ENCODE measurements around the gene SNX25. TPM values are rescaled to one million over a fixed set of nuclear protein-coding genes. Genes with fewer than 3 reads are reported as not detected.
A peak's percentile ranks its signal among the peaks of the same experiment; 100 is the strongest.

The SNX25 gene
- total and polyA plus RNA-seq, 10 of the 15 experiments (the other 5 are each of a cell fraction or from before 2014, with no cell fraction given) = 11.2 to 117 (median 62.8) TPM

- TF ChIP-seq ZBTB33 (IDR thresholded peaks at IDR 0.05) = 0 out of 2 replicates have a peak, but pooled peaks have one; percentile 12
- TF ChIP-seq, protein P1, sequence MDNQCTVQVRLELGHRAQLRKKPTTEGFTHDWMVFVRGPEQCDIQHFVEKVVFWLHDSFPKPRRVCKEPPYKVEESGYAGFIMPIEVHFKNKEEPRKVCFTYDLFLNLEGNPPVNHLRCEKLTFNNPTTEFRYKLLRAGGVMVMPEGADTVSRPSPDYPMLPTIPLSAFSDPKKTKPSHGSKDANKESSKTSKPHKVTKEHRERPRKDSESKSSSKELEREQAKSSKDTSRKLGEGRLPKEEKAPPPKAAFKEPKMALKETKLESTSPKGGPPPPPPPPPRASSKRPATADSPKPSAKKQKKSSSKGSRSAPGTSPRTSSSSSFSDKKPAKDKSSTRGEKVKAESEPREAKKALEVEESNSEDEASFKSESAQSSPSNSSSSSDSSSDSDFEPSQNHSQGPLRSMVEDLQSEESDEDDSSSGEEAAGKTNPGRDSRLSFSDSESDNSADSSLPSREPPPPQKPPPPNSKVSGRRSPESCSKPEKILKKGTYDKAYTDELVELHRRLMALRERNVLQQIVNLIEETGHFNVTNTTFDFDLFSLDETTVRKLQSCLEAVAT (IDR thresholded peaks at IDR 0.05) = peak; percentile 68; the same call in 1 of the 2 replicates
- peak; percentile 49; the same call in 1 of the 2 replicates for TF ChIP-seq RAD51 (IDR thresholded peaks at IDR 0.05)
- TF ChIP-seq SRF (IDR thresholded peaks at IDR 0.05; ENCODE audit: low read depth in 2 of 2, low read length in 2 of 2) = no peak
Observed at GRCh38 chr4:185211035-185211434, 1.6 kb downstream of the SNX25 start (continued).

DNA sequence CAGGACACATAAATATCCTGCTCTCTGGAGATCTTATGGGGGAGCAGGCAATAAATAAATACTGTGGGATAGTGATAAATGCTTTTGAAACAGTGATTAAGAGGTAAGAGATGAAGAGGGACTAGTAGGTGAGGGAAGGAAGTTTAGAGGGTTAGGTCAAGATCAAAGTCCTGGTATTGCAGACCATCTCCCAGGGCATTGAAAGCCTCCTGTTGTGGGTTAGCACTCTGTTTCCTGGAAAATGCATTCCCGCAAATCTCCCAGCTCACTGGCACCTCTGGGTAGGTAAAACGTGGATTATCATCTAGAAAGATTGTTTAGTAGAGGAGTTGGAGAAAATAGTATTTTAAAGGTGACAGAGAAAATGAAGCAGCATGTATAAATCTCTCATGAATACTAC is 2.2 kb downstream of the SNX25 start:
- SMC1A ChIA-PET (ENCODE audit: uncharacterized antibody, unreplicated experiment) = interaction anchor here (0.7 to 7.2 kb wide), 7 partner anchors 10 to 654 kb away, joined by 3 to 119 read pairs (median 7); partner anchors contain the start of gene LRP2BP
- BruUV-seq (replicated peaks) = TSS peak; percentile 49
- Histone ChIP-seq H3K9me3 (replicated peaks; ENCODE audit: control insufficient read depth, insufficient read depth, low read length) (no peaks in the 10 kb centered on the region), H3K4me2 (ENCODE audit: control insufficient read depth, insufficient read depth) (peak overlapping the region; percentile 94), H3K27ac (ENCODE audit: control insufficient read depth, insufficient read depth) (peak overlapping the region; percentile 84), H3K36me3 (ENCODE audit: control insufficient read depth in 2 of 2, insufficient read depth in 2 of 2, low read length in 1 of 2) (peaks cover 0 to 6% of the 10 kb centered on the region in 2 experiments; a peak in 1 of 4 replicates), H3K79me2 (ENCODE audit: control insufficient read depth, insufficient read depth, low read length) (peaks cover 81% of the 10 kb centered on the region), H3K9ac (ENCODE audit: control insufficient read depth, insufficient read depth, low read length) (peak overlapping the region; percentile 69), H3K4me3 (peak overlapping the region; percentile 100), H3K4me1 (ENCODE audit: control insufficient read depth, insufficient read depth, low read length) (peaks cover 16% of the 10 kb centered on the region; the same call in 1 of the 2 replicates), H2AFZ (ENCODE audit: control insufficient read depth, low read depth, low read length) (no peak overlapping the region), H3K27me3 (replicated peaks in 1 of 2; ENCODE audit: control insufficient read depth in 2 of 2, insufficient read depth in 2 of 2, low read length in 1 of 2) (no peaks in the 10 kb centered on the region), H4K20me1 (ENCODE audit: control insufficient read depth, insufficient read depth) (0 out of 2 replicates have a peak, but pooled peaks cover 2% of the 10 kb centered on the region)
- ATAC-seq (no peak), DNase-seq (ENCODE audit: low read depth, low spot score) (no peak), FAIRE-seq (no peak)
- RAD21 ChIA-PET (ENCODE audit: unreplicated experiment) = interaction anchor here (1.2 to 2.4 kb wide), 5 partner anchors 26 to 131 kb away, joined by 3 to 28 read pairs (median 11); no protein-coding TSS in a partner anchor
- in situ Hi-C loops (cut with MboI) = no loop called here
- 0% methylated on average over 2 of the region's 2 CpGs for WGBS (ENCODE audit: insufficient coverage, insufficient replicate concordance, low lambda C conversion rate, missing lambda C conversion rate)
- POLR2A ChIA-PET = interaction anchor here (0.7 to 2.4 kb wide), 5 partner anchors 10 to 98 kb away, joined by 3 to 17 read pairs (median 5); no protein-coding TSS in a partner anchor
- CTCF ChIA-PET = interaction anchor here (0.6 to 2.4 kb wide), 6 partner anchors 48 to 278 kb away, joined by 3 to 14 read pairs (median 5); no protein-coding TSS in a partner anchor
- intact Hi-C loops (cut with micrococcal nuclease; ENCODE audit: unreplicated experiment) = loop anchor here (2.0 to 5.0 kb wide), 3 partner anchors 47 to 186 kb away; partner anchors contain the start of genes ANKRD37 and LRP2BP
- TF ChIP-seq ATF7 (IDR thresholded peaks at IDR 0.05; ENCODE audit: low read depth) = no peak
- TF ChIP-seq ZBED1 (IDR thresholded peaks at IDR 0.05; ENCODE audit: borderline replicate concordance) = no peak
- TF ChIP-seq CBX5 (IDR thresholded peaks at IDR 0.05; ENCODE audit: low read depth) = no peak
- no peak for TF ChIP-seq PKNOX1 (IDR thresholded peaks at IDR 0.05)
- TF ChIP-seq IRF3 (IDR thresholded peaks at IDR 0.05) = no peak
- TF ChIP-seq MYB (IDR thresholded peaks at IDR 0.05; ENCODE audit: borderline replicate concordance, low read depth, low read length) = no peak
- TF ChIP-seq ZNF622 (IDR thresholded peaks at IDR 0.05) = no peak
- no peak for TF ChIP-seq GATAD2B (conservative IDR thresholded peaks at IDR 0.05; ENCODE audit: low read depth)
- no peak for TF ChIP-seq RUNX3 (IDR thresholded peaks at IDR 0.05; ENCODE audit: low read length)
- no peak for TF ChIP-seq NFYB (IDR thresholded peaks at IDR 0.05; ENCODE audit: insufficient read depth, low read depth, low read length)
- no peak for TF ChIP-seq RAD21 (IDR thresholded peaks at IDR 0.05; ENCODE audit: insufficient read depth, low read depth, low read length)
